GM23338 (cell line): ENCODE measurements around the gene CCDC61. TPM values are rescaled to one million over a fixed set of nuclear protein-coding genes. Genes with fewer than 3 reads are reported as not detected.

Experiments
- ATAC-seq: fragments of 200-7000 bp; cut with Tn5 transposase; 3 replicates; pipeline ENCODE4 v1.9.1; 2020
- DNase-seq: peaks from one replicate; pipeline ENCODE4 v3.0.0-alpha.2; 2015; ENCODE audit warnings: low spot score
- H2AFZ ChIP-seq: fragments of 200-600 bp; sonication (generic); 2 replicates; pipeline ENCODE4 v1.8.0; 2016; ENCODE audit warnings: antibody characterized with exemption, mild to moderate bottlenecking, moderate library complexity
- H3F3A ChIP-seq: fragments of 200-600 bp; sonication (generic); replicated peaks from 2 replicates; pipeline ENCODE4 v1.8.0; 2017; ENCODE audit warnings: antibody characterized with exemption, mixed run types, low read depth
- H3K27ac ChIP-seq: fragments of 200-600 bp; sonication (generic); 2 replicates; pipeline ENCODE4 v1.6.1; 2016; ENCODE audit warnings: low read depth
- H3K27me3 ChIP-seq: fragments of 200-600 bp; sonication (generic); 2 replicates; pipeline ENCODE4 v1.8.0; 2016; ENCODE audit warnings: mild to moderate bottlenecking, mixed run types, moderate library complexity; ENCODE audit not compliant: insufficient read depth
- H3K36me3 ChIP-seq: fragments of 200-600 bp; sonication (generic); 2 replicates; pipeline ENCODE4 v1.8.0; 2016; ENCODE audit warnings: mild to moderate bottlenecking; ENCODE audit not compliant: insufficient read depth
- H3K4me1 ChIP-seq: fragments of 200-600 bp; sonication (generic); 2 replicates; pipeline ENCODE4 v1.8.0; 2016; ENCODE audit warnings: mild to moderate bottlenecking, moderate library complexity; ENCODE audit not compliant: insufficient read depth
- H3K4me2 ChIP-seq: fragments of 200-600 bp; sonication (generic); 2 replicates; pipeline ENCODE4 v1.7.1; 2017; ENCODE audit warnings: mixed run types
- H3K4me3 ChIP-seq: fragments of 200-600 bp; sonication (generic); 2 replicates; pipeline ENCODE4 v1.6.1; 2016; ENCODE audit warnings: mixed run types
- H3K79me2 ChIP-seq: fragments of 200-600 bp; sonication (generic); replicated peaks from 2 replicates; pipeline ENCODE4 v1.8.0; 2017; ENCODE audit warnings: mild to moderate bottlenecking; ENCODE audit not compliant: insufficient read depth
- H3K9me2 ChIP-seq: fragments of 200-600 bp; sonication (generic); 2 replicates; pipeline ENCODE4 v1.8.0; 2017; ENCODE audit not compliant: insufficient read depth
- H4K20me1 ChIP-seq: fragments of 200-600 bp; sonication (generic); replicated peaks from 2 replicates; pipeline ENCODE4 v1.8.0; 2017; ENCODE audit warnings: mild to moderate bottlenecking; ENCODE audit not compliant: insufficient read depth
- H3K27ac Mint-ChIP-seq: 2 replicates; pipeline ENCODE4 v1.8.0; 2020; ENCODE audit warnings: inconsistent platforms, mild to moderate bottlenecking, moderate library complexity, mixed read lengths
- H3K27me3 Mint-ChIP-seq: 3 replicates; pipeline ENCODE4 v1.8.0; 2022; ENCODE audit warnings: low read depth, mild to moderate bottlenecking, moderate library complexity, mixed read lengths, inconsistent platforms; ENCODE audit not compliant: insufficient read depth, poor library complexity
- H3K36me3 Mint-ChIP-seq: 3 replicates; pipeline ENCODE4 v1.8.0; 2021; ENCODE audit warnings: low read depth, mild to moderate bottlenecking, inconsistent platforms, moderate library complexity, mixed read lengths
- H3K4me1 Mint-ChIP-seq: 3 replicates; pipeline ENCODE4 v1.8.0; 2020; ENCODE audit warnings: mild to moderate bottlenecking, inconsistent platforms, mixed read lengths
- H3K4me3 Mint-ChIP-seq: 3 replicates; pipeline ENCODE4 v1.8.0; 2021; ENCODE audit warnings: moderate library complexity, mild to moderate bottlenecking, inconsistent platforms, mixed read lengths
- H3K9me3 Mint-ChIP-seq: 3 replicates; pipeline ENCODE4 v1.8.0; 2020; ENCODE audit warnings: moderate library complexity, mild to moderate bottlenecking, inconsistent platforms, mixed read lengths
- CREB1 ChIP-seq: fragments of 250-450 bp; sonication (Bioruptor Pico); IDR thresholded peaks from 2 replicates; pipeline ENCODE4 v1.5.0; 2020; ENCODE audit warnings: low read depth, mild to moderate bottlenecking, moderate library complexity
- EZH2phosphoT487 ChIP-seq: fragments of 200-600 bp; sonication (generic); IDR thresholded peaks from one replicate; pipeline ENCODE4 v1.8.1; 2018; ENCODE audit warnings: antibody characterized with exemption; ENCODE audit not compliant: unreplicated experiment
- JUNB ChIP-seq: IDR thresholded peaks from one replicate; pipeline ENCODE4 v1.6.1; 2016; ENCODE audit warnings: antibody characterized with exemption; ENCODE audit not compliant: unreplicated experiment
- NANOG ChIP-seq: IDR thresholded peaks from 2 replicates; pipeline ENCODE4 v1.6.1; 2016; ENCODE audit warnings: antibody characterized with exemption, borderline replicate concordance
- STAT1 ChIP-seq: IDR thresholded peaks from one replicate; pipeline ENCODE4 v1.6.1; 2016; ENCODE audit warnings: antibody characterized with exemption; ENCODE audit not compliant: unreplicated experiment
- ZNF331 ChIP-seq: fragments of 250-450 bp; sonication (Bioruptor Pico); IDR thresholded peaks from 2 replicates; pipeline ENCODE4 v1.5.0; 2020; ENCODE audit warnings: low read depth, mild to moderate bottlenecking, moderate library complexity
- ZNF462 ChIP-seq: fragments of 250-450 bp; sonication (Bioruptor Pico); IDR thresholded peaks from 2 replicates; pipeline ENCODE4 v1.5.0; 2020; ENCODE audit warnings: mild to moderate bottlenecking, moderate library complexity
- polyA plus RNA-seq: library from polyadenylated mRNA; unstranded; fragments of >200 nt; fragmentation: Nextera tagmentation; extraction: Ambion mirVana; gene quantifications from 2 replicates; pipeline ENCODE4 v1.2.1, GENCODE V29; 2016
- total RNA-seq: library from RNA; depleted of rRNA; stranded (reverse); fragments of >200 nt; shearing (Covaris generic); gene quantifications from 2 replicates; pipeline ENCODE4 v1.2.3, GENCODE V29; 2014
- TF ChIP-seq, protein P1 (sequence below), 2 experiments: fragments of 200-600 bp in 1 of 2; sonication (generic) in 1 of 2; conservative IDR thresholded peaks; 2 replicates each; pipeline versions ENCODE4 v1.5.1 to v1.6.1; 2016 to 2017; ENCODE audit warnings: antibody characterized with exemption in 2 of 2, low read depth in 2 of 2, mild to moderate bottlenecking in 2 of 2, moderate library complexity in 1 of 2

The CCDC61 gene
- total and polyA plus RNA-seq, 2 experiments from 2014 or later: 9.8 to 22.4 TPM

DNA sequence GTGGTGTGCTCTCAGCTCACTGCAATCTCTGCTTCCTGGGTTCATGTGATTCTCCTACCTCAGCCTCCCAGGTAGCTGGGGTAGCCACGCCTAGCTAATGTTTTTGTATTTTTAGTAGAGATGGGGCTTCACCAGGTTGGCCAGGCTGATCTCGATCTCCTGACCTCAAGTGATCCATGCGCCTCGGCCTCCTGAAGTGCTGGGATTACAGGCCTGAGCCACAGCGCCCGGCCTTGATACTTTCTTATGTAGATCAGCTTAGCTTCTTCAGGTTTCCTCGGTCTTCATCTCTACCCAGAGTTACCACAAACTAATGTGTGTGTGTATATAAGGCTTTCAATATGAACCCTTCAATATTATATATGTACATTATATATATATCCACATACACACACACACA is 9.9 kb upstream of the CCDC61 start (continued):
- TF ChIP-seq ZNF462 (no peak), STAT1 (no peak), CREB1 (CRISPR knock-in tag) (no peak)
- TF ChIP-seq, protein P1, sequence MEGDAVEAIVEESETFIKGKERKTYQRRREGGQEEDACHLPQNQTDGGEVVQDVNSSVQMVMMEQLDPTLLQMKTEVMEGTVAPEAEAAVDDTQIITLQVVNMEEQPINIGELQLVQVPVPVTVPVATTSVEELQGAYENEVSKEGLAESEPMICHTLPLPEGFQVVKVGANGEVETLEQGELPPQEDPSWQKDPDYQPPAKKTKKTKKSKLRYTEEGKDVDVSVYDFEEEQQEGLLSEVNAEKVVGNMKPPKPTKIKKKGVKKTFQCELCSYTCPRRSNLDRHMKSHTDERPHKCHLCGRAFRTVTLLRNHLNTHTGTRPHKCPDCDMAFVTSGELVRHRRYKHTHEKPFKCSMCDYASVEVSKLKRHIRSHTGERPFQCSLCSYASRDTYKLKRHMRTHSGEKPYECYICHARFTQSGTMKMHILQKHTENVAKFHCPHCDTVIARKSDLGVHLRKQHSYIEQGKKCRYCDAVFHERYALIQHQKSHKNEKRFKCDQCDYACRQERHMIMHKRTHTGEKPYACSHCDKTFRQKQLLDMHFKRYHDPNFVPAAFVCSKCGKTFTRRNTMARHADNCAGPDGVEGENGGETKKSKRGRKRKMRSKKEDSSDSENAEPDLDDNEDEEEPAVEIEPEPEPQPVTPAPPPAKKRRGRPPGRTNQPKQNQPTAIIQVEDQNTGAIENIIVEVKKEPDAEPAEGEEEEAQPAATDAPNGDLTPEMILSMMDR (conservative IDR thresholded peaks at IDR 0.05; ENCODE audit: low read depth in 2 of 2): no peak

DNA sequence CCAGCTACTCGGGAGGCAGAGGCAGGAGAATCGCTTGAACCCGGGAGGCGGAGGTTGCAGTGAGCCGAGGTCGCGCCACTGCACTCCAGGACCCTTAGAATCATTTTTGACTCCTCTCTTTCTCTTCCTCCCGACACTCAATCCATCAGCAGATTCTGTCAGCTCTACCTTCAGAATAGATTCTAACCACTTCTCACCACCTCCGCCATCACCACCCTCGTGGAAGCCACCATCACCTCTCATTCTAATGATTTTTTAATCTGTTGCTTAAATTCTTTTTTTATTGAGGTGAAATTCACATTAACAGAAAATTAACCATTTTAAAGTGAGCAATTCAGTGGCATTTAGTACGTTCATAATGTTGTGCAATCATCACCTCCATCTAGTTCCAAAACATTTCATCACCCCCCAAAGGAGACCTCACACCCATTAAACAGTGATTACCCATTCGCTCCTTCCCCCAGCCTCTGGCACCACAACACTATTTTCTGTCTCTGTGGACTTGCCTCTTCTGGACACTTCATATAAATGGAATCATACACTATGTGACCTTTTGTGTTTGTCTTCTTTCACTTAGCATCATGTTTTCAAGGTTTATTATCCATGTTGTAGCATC is 5.0 kb upstream of the CCDC61 start:
- TF ChIP-seq STAT1: no peak
- TF ChIP-seq JUNB: no peak
- no peak for TF ChIP-seq EZH2phosphoT487
- no peak for TF ChIP-seq NANOG
- no peak for TF ChIP-seq ZNF331 (CRISPR knock-in tag)
- TF ChIP-seq, protein P1 (conservative IDR thresholded peaks at IDR 0.05; ENCODE audit: low read depth in 2 of 2): no peak
- no peak for TF ChIP-seq CREB1 (CRISPR knock-in tag)
- no peak overlapping the region for H3K4me3 ChIP-seq
- no peaks in the 10 kb centered on the region for H3K9me2 ChIP-seq
- Mint-ChIP-seq H3K36me3 (no peaks in the 10 kb centered on the region), H3K27ac (no peak overlapping the region), H3K9me3 (no peaks in the 10 kb centered on the region), H3K4me1 (no peaks in the 10 kb centered on the region), H3K4me3 (no peak overlapping the region), H3K27me3 (peaks cover 4% of the 10 kb centered on the region)
- H3K27me3 ChIP-seq: no peaks in the 10 kb centered on the region
- H3F3A ChIP-seq: no peaks in the 10 kb centered on the region
- DNase-seq (no peak), ATAC-seq (no peak)
- H3K4me1 ChIP-seq: no peaks in the 10 kb centered on the region
- H4K20me1 ChIP-seq: no peaks in the 10 kb centered on the region
- no peak overlapping the region for H2AFZ ChIP-seq
- H3K79me2 ChIP-seq: no peaks in the 10 kb centered on the region
- H3K27ac ChIP-seq: no peak overlapping the region
- H3K36me3 ChIP-seq: no peaks in the 10 kb centered on the region
- no peak overlapping the region for H3K4me2 ChIP-seq
